Liver (tissue), 9 donors: ENCODE data around the gene ORM2. TPM values are rescaled to one million over a fixed set of nuclear protein-coding genes. Genes with fewer than 3 reads are reported as not detected.

Source experiments
- DNase-seq: peaks from one replicate; pipeline ENCODE4 v3.0.0-alpha.2; 2017; ENCODE audit warnings: low spot score
- H3K27ac ChIP-seq, 2 donors: one replicate each; pipeline ENCODE4 v1.7.0; 2013; ENCODE audit warnings: inconsistent platforms in 2 of 2, low read length in 2 of 2, control low read depth in 1 of 2, low read depth in 1 of 2, mild to moderate bottlenecking in 1 of 2
- H3K27me3 ChIP-seq, 4 donors: one replicate each; pipeline versions ENCODE4 v1.6.1 to v1.7.0; 2013; ENCODE audit warnings: low read length in 3 of 4, inconsistent platforms in 1 of 4, mild to moderate bottlenecking in 1 of 4, moderate library complexity in 1 of 4; ENCODE audit not compliant: control insufficient read depth in 4 of 4, insufficient read depth in 4 of 4
- H3K36me3 ChIP-seq, 4 donors: one replicate each; pipeline versions ENCODE4 v1.6.1 to v1.7.0; 2013; ENCODE audit warnings: low read length in 3 of 4, mild to moderate bottlenecking in 3 of 4, low read depth in 1 of 4, moderate library complexity in 1 of 4; ENCODE audit not compliant: control insufficient read depth in 4 of 4, insufficient read depth in 3 of 4
- H3K4me1 ChIP-seq, 4 donors: one replicate each; pipeline versions ENCODE4 v1.6.1 to v1.7.0; 2013; ENCODE audit warnings: low read length in 3 of 4, mild to moderate bottlenecking in 3 of 4, moderate library complexity in 1 of 4; ENCODE audit not compliant: control insufficient read depth in 4 of 4, insufficient read depth in 4 of 4
- H3K4me3 ChIP-seq, 3 donors: one replicate each; pipeline versions ENCODE4 v1.6.1 to v1.7.0; 2013; ENCODE audit warnings: low read length in 3 of 3, control low read depth in 1 of 3, low read depth in 1 of 3, mild to moderate bottlenecking in 1 of 3
- H3K9ac ChIP-seq, 2 donors: one replicate each; pipeline ENCODE4 v1.7.0; 2013; ENCODE audit warnings: low read length in 2 of 2, mild to moderate bottlenecking in 2 of 2, moderate library complexity in 2 of 2, control low read depth in 1 of 2, low read depth in 1 of 2
- H3K9me3 ChIP-seq, 4 donors: one replicate each; pipeline versions ENCODE4 v1.6.1 to v1.7.0; 2013; ENCODE audit warnings: low read length in 3 of 4; ENCODE audit not compliant: control insufficient read depth in 4 of 4
- ATF3 ChIP-seq: IDR thresholded peaks from 2 replicates; pipeline ENCODE4 v1.6.1; 2016; ENCODE audit warnings: antibody characterized with exemption
- EGR1 ChIP-seq, 2 donors: IDR thresholded peaks; 2 replicates each; pipeline ENCODE4 v1.6.1; 2016 to 2018; ENCODE audit warnings: antibody characterized with exemption in 2 of 2, low read depth in 2 of 2
- FOXA1 ChIP-seq: IDR thresholded peaks from 2 replicates; pipeline ENCODE4 v1.6.1; 2016; ENCODE audit warnings: antibody characterized with exemption
- FOXA2 ChIP-seq: IDR thresholded peaks from 2 replicates; pipeline ENCODE4 v1.6.1; 2016; ENCODE audit warnings: antibody characterized with exemption
- GABPA ChIP-seq, 2 donors: IDR thresholded peaks in 1 of 2; conservative IDR thresholded peaks in 1 of 2; 2 replicates each; pipeline ENCODE4 v1.6.1; 2016; ENCODE audit warnings: antibody characterized with exemption in 2 of 2, mild to moderate bottlenecking in 1 of 2, moderate library complexity in 1 of 2
- HNF4A ChIP-seq, 2 donors: conservative IDR thresholded peaks; 2 replicates each; pipeline ENCODE4 v1.6.1; 2016; ENCODE audit warnings: antibody characterized with exemption in 2 of 2, mild to moderate bottlenecking in 2 of 2
- HNF4G ChIP-seq: IDR thresholded peaks from 2 replicates; pipeline ENCODE4 v1.6.1; 2016; ENCODE audit warnings: antibody characterized with exemption
- MAX ChIP-seq: IDR thresholded peaks from 2 replicates; pipeline ENCODE4 v1.6.1; 2016; ENCODE audit warnings: antibody characterized with exemption
- NR2F2 ChIP-seq: IDR thresholded peaks from 2 replicates; pipeline ENCODE4 v1.6.1; 2016; ENCODE audit warnings: antibody characterized with exemption
- REST ChIP-seq: IDR thresholded peaks from 2 replicates; pipeline ENCODE4 v1.6.1; 2016; ENCODE audit warnings: antibody characterized with exemption, mild to moderate bottlenecking
- RXRA ChIP-seq, 2 donors: IDR thresholded peaks; 2 replicates each; pipeline ENCODE4 v1.6.1; 2017 to 2018; ENCODE audit warnings: antibody characterized with exemption in 2 of 2, mild to moderate bottlenecking in 1 of 2
- SP1 ChIP-seq: IDR thresholded peaks from 2 replicates; pipeline ENCODE4 v1.6.1; 2018; ENCODE audit warnings: antibody characterized with exemption, mild to moderate bottlenecking
- TAF1 ChIP-seq: conservative IDR thresholded peaks from 2 replicates; pipeline ENCODE4 v1.6.1; 2016; ENCODE audit warnings: antibody characterized with exemption, mild to moderate bottlenecking
- ZBTB33 ChIP-seq: IDR thresholded peaks from 2 replicates; pipeline ENCODE4 v1.6.1; 2016; ENCODE audit warnings: antibody characterized with exemption
- WGBS: extraction: QIAGEN DNeasy Blood & Tissue Kit; methylation state at CpG from one replicate; pipeline ENCODE4 v1.1.7; 2013; 5-methylcytosine and 5-hydroxymethylcytosine counted together
- polyA plus RNA-seq, 2 donors: library from polyadenylated mRNA; stranded (reverse) in 1 of 2; unstranded in 1 of 2; fragments of 200-250 nt in 1 of 2; fragments of >200 nt in 1 of 2; fragmentation: Nextera tagmentation in 1 of 2; extraction: Ambion mirVana in 1 of 2; gene quantifications; one replicate each; pipeline versions ENCODE4 v1.2.1 to v1.2.3, GENCODE V29; 2013 to 2015
- total RNA-seq, 2 donors: library from RNA; depleted of rRNA; stranded (reverse); fragments of >200 nt; gene quantifications; one replicate each; pipeline ENCODE4 v1.2.3, GENCODE V29; 2014
- donor health status: healthy.
- donor health status: healthy.
- donor health status: healthy.
- donor health status: healthy.
- donor health status: healthy.

The ORM2 gene
- total and polyA plus RNA-seq, 4 donors, result 276 to 7,373 (median 5,310) TPM

GRCh38 chr9:114347675-114348074, 18.0 kb downstream of the ORM2 start:
- Histone ChIP-seq H3K36me3 (peaks cover 11 to 74% (median 57%) of the 10 kb centered on the region in 4 donors), H3K27ac (no peak overlapping the region), H3K9ac (no peak overlapping the region), H3K27me3 (no peaks in the 10 kb centered on the region), H3K4me3 (no peak overlapping the region), H3K4me1 (peaks cover 0 to 6% (median 0%) of the 10 kb centered on the region in 4 donors), H3K9me3 (no peaks in the 10 kb centered on the region)
- WGBS, result 92% methylated on average over 15 of the region's 15 CpGs
- DNase-seq, result no peak
- no peak for TF ChIP-seq HNF4A (conservative IDR thresholded peaks at IDR 0.05)

GRCh38 chr9:114348261-114348905, 18.7 kb downstream of the ORM2 start:
- no peak overlapping the region for H3K27ac ChIP-seq
- no peaks in the 10 kb centered on the region for H3K9me3 ChIP-seq
- DNase-seq, result no peak
- H3K9ac ChIP-seq, result no peak overlapping the region
- TF ChIP-seq ATF3 (no peak), HNF4G (no peak), RXRA (IDR thresholded peaks at IDR 0.05) (no peak), TAF1 (no peak), FOXA2 (no peak), GABPA (IDR thresholded peaks at IDR 0.05 in 1 of 2, conservative IDR thresholded peaks at IDR 0.05 in 1 of 2) (no peak), MAX (no peak), FOXA1 (no peak), ZBTB33 (no peak), REST (no peak), EGR1 (IDR thresholded peaks at IDR 0.05; ENCODE audit: low read depth in 2 of 2) (no peak), SP1 (no peak), NR2F2 (no peak)
- H3K4me3 ChIP-seq, result no peak overlapping the region
- 89% methylated on average over 12 of the region's 12 CpGs for WGBS
- H3K4me1 ChIP-seq, result peaks cover 0 to 6% (median 0%) of the 10 kb centered on the region in 4 donors
- H3K36me3 ChIP-seq, result peaks cover 11 to 67% (median 51%) of the 10 kb centered on the region in 4 donors
- no peaks in the 10 kb centered on the region for H3K27me3 ChIP-seq
